ENCODE measurements around the gene TC2N. TPM values are rescaled to one million over a fixed set of nuclear protein-coding genes. Genes with fewer than 3 reads are reported as not detected.
A peak's percentile ranks its signal among the peaks of the same experiment; 100 is the strongest.

Gene TC2N
- total and polyA plus RNA-seq, 9 of the 15 experiments (the other 6 are each of a cell fraction or from before 2014, with no cell fraction given): 2.0 to 12.5 (median 7.3) TPM

DNA sequence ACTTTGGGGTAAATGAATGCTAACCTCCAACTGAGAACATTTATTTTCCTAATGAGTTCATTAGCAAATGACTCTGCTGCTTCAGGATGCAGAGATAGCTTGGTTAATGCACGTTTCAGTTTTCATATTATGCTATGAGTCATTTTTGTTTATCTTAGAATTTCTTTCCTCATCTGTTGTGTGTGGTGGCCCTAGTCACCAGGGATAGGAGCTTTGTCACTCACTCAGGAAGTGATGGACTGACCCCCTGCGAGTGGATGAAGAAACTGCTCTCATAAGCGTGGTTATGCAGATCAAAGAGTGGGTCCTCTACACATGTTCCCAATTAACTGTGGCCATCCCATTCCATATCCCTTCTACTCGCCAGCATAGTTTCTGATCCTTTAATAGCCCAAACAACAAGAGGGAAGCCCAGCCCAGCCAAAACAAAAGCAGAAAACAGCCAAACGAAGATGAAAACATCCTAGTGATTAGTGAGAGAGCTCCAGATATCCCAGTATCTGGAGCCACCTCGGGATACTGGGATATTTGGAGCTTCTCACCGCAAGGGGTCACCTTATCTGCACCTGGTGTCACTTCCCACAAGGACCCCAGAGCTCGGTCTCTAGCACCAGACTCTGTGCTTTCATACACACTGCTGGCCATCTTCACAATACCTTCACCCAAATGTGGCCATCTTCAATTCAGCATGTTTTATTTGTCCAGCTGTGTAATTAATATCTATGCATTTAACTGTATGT is 8.6 kb downstream of the TC2N start (continued):
- TF ChIP-seq ATF3 (IDR thresholded peaks at IDR 0.05) (peak; percentile 79), ATF3 (CRISPR knock-in tag; conservative IDR thresholded peaks at IDR 0.05) (0 out of 2 replicates have a peak, but pooled peaks have one; percentile 54), ZNF79 (CRISPR knock-in tag; IDR thresholded peaks at IDR 0.05; ENCODE audit: low read depth) (no peak), ZNF224 (CRISPR knock-in tag; IDR thresholded peaks at IDR 0.05) (no peak), NFE2L1 (tag; IDR thresholded peaks at IDR 0.05; ENCODE audit: borderline replicate concordance, low read depth) (no peak), SIX5 (IDR thresholded peaks at IDR 0.05; ENCODE audit: borderline replicate concordance in 1 of 2, insufficient read depth in 1 of 2, low read depth in 1 of 2, low read length in 2 of 2) (no peak), TSC22D4 (tag; IDR thresholded peaks at IDR 0.05) (no peak), TCF3 (CRISPR knock-in tag; IDR thresholded peaks at IDR 0.05) (peak; percentile 38; the same call in 1 of the 2 replicates)
- TF ChIP-seq, protein P1, sequence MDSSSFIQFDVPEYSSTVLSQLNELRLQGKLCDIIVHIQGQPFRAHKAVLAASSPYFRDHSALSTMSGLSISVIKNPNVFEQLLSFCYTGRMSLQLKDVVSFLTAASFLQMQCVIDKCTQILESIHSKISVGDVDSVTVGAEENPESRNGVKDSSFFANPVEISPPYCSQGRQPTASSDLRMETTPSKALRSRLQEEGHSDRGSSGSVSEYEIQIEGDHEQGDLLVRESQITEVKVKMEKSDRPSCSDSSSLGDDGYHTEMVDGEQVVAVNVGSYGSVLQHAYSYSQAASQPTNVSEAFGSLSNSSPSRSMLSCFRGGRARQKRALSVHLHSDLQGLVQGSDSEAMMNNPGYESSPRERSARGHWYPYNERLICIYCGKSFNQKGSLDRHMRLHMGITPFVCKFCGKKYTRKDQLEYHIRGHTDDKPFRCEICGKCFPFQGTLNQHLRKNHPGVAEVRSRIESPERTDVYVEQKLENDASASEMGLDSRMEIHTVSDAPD (CRISPR knock-in tag; IDR thresholded peaks at IDR 0.05): no peak
- TF ChIP-seq, protein P2, sequence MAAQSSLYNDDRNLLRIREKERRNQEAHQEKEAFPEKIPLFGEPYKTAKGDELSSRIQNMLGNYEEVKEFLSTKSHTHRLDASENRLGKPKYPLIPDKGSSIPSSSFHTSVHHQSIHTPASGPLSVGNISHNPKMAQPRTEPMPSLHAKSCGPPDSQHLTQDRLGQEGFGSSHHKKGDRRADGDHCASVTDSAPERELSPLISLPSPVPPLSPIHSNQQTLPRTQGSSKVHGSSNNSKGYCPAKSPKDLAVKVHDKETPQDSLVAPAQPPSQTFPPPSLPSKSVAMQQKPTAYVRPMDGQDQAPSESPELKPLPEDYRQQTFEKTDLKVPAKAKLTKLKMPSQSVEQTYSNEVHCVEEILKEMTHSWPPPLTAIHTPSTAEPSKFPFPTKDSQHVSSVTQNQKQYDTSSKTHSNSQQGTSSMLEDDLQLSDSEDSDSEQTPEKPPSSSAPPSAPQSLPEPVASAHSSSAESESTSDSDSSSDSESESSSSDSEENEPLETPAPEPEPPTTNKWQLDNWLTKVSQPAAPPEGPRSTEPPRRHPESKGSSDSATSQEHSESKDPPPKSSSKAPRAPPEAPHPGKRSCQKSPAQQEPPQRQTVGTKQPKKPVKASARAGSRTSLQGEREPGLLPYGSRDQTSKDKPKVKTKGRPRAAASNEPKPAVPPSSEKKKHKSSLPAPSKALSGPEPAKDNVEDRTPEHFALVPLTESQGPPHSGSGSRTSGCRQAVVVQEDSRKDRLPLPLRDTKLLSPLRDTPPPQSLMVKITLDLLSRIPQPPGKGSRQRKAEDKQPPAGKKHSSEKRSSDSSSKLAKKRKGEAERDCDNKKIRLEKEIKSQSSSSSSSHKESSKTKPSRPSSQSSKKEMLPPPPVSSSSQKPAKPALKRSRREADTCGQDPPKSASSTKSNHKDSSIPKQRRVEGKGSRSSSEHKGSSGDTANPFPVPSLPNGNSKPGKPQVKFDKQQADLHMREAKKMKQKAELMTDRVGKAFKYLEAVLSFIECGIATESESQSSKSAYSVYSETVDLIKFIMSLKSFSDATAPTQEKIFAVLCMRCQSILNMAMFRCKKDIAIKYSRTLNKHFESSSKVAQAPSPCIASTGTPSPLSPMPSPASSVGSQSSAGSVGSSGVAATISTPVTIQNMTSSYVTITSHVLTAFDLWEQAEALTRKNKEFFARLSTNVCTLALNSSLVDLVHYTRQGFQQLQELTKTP (IDR thresholded peaks at IDR 0.05; ENCODE audit: low read depth in 1 of 2, partially characterized antibody in 2 of 2): no peak
- TF ChIP-seq, protein P3, sequence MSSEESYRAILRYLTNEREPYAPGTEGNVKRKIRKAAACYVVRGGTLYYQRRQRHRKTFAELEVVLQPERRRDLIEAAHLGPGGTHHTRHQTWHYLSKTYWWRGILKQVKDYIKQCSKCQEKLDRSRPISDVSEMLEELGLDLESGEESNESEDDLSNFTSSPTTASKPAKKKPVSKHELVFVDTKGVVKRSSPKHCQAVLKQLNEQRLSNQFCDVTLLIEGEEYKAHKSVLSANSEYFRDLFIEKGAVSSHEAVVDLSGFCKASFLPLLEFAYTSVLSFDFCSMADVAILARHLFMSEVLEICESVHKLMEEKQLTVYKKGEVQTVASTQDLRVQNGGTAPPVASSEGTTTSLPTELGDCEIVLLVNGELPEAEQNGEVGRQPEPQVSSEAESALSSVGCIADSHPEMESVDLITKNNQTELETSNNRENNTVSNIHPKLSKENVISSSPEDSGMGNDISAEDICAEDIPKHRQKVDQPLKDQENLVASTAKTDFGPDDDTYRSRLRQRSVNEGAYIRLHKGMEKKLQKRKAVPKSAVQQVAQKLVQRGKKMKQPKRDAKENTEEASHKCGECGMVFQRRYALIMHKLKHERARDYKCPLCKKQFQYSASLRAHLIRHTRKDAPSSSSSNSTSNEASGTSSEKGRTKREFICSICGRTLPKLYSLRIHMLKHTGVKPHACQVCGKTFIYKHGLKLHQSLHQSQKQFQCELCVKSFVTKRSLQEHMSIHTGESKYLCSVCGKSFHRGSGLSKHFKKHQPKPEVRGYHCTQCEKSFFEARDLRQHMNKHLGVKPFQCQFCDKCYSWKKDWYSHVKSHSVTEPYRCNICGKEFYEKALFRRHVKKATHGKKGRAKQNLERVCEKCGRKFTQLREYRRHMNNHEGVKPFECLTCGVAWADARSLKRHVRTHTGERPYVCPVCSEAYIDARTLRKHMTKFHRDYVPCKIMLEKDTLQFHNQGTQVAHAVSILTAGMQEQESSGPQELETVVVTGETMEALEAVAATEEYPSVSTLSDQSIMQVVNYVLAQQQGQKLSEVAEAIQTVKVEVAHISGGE (CRISPR knock-in tag; IDR thresholded peaks at IDR 0.05): no peak
- TF ChIP-seq, protein P4, sequence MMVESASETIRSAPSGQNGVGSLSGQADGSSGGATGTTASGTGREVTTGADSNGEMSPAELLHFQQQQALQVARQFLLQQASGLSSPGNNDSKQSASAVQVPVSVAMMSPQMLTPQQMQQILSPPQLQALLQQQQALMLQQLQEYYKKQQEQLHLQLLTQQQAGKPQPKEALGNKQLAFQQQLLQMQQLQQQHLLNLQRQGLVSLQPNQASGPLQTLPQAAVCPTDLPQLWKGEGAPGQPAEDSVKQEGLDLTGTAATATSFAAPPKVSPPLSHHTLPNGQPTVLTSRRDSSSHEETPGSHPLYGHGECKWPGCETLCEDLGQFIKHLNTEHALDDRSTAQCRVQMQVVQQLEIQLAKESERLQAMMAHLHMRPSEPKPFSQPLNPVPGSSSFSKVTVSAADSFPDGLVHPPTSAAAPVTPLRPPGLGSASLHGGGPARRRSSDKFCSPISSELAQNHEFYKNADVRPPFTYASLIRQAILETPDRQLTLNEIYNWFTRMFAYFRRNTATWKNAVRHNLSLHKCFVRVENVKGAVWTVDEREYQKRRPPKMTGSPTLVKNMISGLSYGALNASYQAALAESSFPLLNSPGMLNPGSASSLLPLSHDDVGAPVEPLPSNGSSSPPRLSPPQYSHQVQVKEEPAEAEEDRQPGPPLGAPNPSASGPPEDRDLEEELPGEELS (CRISPR knock-in tag; IDR thresholded peaks at IDR 0.05; ENCODE audit: borderline replicate concordance): no peak
